ENCODE measurements around the gene HSPB2. TPM values are rescaled to one million over a fixed set of nuclear protein-coding genes. Genes with fewer than 3 reads are reported as not detected.

HSPB2 gene
- total RNA-seq, 1 experiment from 2014 or later = not detected

- no peaks in the 10 kb centered on the region for H3K79me2 ChIP-seq (ENCODE audit: insufficient read depth, low read length)
- RAD21 ChIA-PET (ENCODE audit: low non-redundant PET in 1 of 2, low total read pairs in 2 of 2, uncharacterized antibody in 2 of 2, unreplicated experiment in 2 of 2) = no interaction called here
- intact Hi-C loops (cut with micrococcal nuclease) = no loop called here
Observed at GRCh38 chr11:111921541-111922230, 9.2 kb downstream of the HSPB2 start.

More at GRCh38 chr11:111921541-111922230, 9.2 kb downstream of the HSPB2 start:
- Histone ChIP-seq H3K4me2 (ENCODE audit: low read length) (no peak overlapping the region), H3K4me3 (replicated peaks in 1 of 2; ENCODE audit: low read depth in 1 of 2, low read length in 2 of 2) (no peak overlapping the region), H3K36me3 (ENCODE audit: control insufficient read depth in 1 of 2, insufficient read depth in 2 of 2, low read length in 2 of 2) (no peaks in the 10 kb centered on the region), H3K9me2 (ENCODE audit: insufficient read depth) (no peaks in the 10 kb centered on the region), H2AFZ (ENCODE audit: low read depth, low read length, poor library complexity, severe bottlenecking) (no peak overlapping the region), H3K4me1 (ENCODE audit: control insufficient read depth in 1 of 2, insufficient read depth in 2 of 2, low read length in 2 of 2) (peaks cover 12 to 25% of the 10 kb centered on the region in 2 experiments), H3K27me3 (ENCODE audit: insufficient read depth, low read length) (no peaks in the 10 kb centered on the region), H3K9me3 (ENCODE audit: control insufficient read depth in 1 of 2, insufficient read depth in 1 of 2, low read depth in 1 of 2, low read length in 2 of 2) (no peaks in the 10 kb centered on the region), H3K9ac (ENCODE audit: low read length) (no peak overlapping the region), H4K20me1 (ENCODE audit: insufficient read depth) (no peaks in the 10 kb centered on the region), H3K27ac (ENCODE audit: low read depth, low read length) (no peak overlapping the region)
- DNase-seq (ENCODE audit: low read depth, low spot score) (no peak), ATAC-seq (no peak)
- no TSS peak for BruUV-seq (replicated peaks)
- POLR2A ChIA-PET = no interaction called here
- CTCF ChIA-PET = no interaction called here
- TF ChIP-seq SIN3A (IDR thresholded peaks at IDR 0.05; ENCODE audit: low read depth) (no peak), ZNF274 (IDR thresholded peaks at IDR 0.05; ENCODE audit: low read depth, low read length) (no peak), SRF (IDR thresholded peaks at IDR 0.05; ENCODE audit: low read depth) (no peak), EZH2 (IDR thresholded peaks at IDR 0.05) (no peak), ATF3 (IDR thresholded peaks at IDR 0.05) (no peak), RAD21 (IDR thresholded peaks at IDR 0.05; ENCODE audit: low read depth) (no peak), EZH2phosphoT487 (IDR thresholded peaks at IDR 0.05; ENCODE audit: borderline replicate concordance) (no peak), YY1 (IDR thresholded peaks at IDR 0.05; ENCODE audit: extremely low read depth, insufficient replicate concordance, low read depth, low read length) (no peak), CBX3 (IDR thresholded peaks at IDR 0.05; ENCODE audit: low read depth) (no peak), JUND (IDR thresholded peaks at IDR 0.05) (no peak), CTCF (IDR thresholded peaks at IDR 0.05 in 2 of 3, conservative IDR thresholded peaks at IDR 0.05 in 1 of 3; ENCODE audit: borderline replicate concordance in 1 of 3, insufficient read depth in 1 of 3, low read depth in 2 of 3, low read length in 2 of 3) (no peak), ELF1 (IDR thresholded peaks at IDR 0.05; ENCODE audit: borderline replicate concordance, low read depth) (no peak), POLR2AphosphoS5 (IDR thresholded peaks at IDR 0.05; ENCODE audit: low read depth, low read length) (no peak), TCF7L2 (IDR thresholded peaks at IDR 0.05; ENCODE audit: borderline replicate concordance, extremely low read depth, insufficient read depth, insufficient read length) (no peak), ZFX (IDR thresholded peaks at IDR 0.05) (no peak)
- TF ChIP-seq, protein P1, sequence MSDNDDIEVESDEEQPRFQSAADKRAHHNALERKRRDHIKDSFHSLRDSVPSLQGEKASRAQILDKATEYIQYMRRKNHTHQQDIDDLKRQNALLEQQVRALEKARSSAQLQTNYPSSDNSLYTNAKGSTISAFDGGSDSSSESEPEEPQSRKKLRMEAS (IDR thresholded peaks at IDR 0.05) = no peak
